ENCODE measurements around the gene CHTOP.

The CHTOP gene

DNA sequence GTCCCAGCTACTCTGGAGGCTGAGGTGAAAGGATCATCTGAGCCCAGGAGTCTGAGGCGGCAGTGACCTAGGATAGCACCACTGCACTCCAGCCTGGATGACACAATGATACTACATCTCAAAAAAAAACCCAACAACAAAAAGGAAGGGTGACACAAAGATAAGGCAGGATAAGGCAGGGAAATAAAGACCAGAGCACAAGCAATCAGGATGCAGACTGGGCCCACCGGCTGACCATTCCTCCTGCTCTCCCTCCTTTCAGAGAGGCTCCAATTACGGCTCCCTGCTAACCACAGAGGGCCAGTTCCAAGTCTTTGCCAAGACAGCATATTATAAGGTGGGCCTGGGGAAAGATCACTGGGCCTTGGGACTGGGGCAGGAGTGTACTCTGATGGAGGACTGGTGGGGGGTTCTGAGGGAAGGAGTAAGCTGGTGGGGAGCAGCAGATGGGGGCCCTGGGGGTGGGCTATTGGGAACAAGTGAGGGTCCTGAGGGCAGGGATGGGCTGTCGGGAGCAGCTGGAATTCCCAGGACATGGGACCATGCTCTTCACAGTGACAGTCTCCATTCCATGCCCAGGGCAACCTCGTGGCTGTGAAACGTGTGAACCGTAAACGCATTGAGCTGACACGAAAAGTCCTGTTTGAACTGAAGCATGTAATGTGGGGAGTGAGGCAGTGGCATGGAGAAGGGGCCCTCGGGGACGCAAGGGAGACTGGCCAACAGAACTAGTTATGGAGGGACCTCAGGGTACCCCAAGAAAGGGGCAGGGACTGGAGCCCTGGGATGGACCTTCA is 51.9 kb downstream of the CHTOP start:
- DNase-seq (ENCODE audit: low read depth in 2 of 2) = no peak

DNA sequence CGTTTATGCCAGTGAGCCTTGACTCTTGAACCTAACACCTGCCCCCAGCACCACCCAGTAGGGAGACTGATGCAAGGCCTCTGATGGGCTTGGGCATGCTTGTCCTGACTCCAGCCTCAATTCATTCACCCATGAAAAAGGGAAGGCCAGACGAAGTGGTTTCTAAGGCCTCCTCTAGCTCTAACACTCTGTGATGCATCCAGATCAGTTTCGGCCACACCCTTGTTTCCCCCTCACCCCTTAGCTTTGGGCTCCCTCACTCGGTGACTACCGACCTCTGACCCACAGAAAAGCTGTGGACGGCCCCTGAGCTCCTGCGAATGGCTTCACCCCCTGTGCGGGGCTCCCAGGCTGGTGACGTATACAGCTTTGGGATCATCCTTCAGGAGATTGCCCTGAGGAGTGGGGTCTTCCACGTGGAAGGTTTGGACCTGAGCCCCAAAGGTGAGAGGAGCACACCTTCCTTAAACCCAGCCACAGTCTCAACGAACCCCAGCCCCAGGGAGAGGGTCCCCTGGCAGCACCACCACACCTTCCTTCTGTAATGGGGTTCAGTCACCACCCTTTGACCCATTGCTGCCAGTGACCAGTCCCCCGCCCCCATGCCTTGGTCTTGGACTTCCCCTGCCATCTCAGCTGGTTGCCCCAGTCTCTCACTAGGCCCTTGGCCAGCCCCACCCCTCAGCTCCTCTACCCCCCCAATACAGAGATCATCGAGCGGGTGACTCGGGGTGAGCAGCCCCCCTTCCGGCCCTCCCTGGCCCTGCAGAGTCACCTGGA is 53.7 kb downstream of the CHTOP start:
- DNase-seq (ENCODE audit: low read depth in 2 of 2) = no peak

DNA sequence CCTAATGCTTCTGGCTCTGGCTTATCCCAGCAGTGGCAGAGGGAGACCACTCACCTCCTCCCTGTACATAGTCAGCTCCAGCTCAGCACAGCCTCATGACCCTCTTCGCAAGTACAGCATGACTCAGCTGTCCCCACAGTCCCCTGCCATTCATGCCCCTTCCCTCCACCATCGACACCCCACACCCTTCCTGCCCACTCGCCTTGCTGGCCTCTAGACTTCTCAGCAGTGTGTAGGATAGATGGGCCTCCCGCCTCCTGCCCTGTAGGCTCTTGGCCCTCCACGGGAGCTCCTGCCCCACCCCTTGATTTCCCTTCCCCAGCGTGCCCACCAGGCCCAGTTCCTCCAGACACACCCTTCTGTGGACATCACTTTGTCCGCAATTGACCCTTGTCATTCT is 54.4 kb downstream of the CHTOP start:
- no peak for DNase-seq (ENCODE audit: low read depth in 2 of 2)

DNA sequence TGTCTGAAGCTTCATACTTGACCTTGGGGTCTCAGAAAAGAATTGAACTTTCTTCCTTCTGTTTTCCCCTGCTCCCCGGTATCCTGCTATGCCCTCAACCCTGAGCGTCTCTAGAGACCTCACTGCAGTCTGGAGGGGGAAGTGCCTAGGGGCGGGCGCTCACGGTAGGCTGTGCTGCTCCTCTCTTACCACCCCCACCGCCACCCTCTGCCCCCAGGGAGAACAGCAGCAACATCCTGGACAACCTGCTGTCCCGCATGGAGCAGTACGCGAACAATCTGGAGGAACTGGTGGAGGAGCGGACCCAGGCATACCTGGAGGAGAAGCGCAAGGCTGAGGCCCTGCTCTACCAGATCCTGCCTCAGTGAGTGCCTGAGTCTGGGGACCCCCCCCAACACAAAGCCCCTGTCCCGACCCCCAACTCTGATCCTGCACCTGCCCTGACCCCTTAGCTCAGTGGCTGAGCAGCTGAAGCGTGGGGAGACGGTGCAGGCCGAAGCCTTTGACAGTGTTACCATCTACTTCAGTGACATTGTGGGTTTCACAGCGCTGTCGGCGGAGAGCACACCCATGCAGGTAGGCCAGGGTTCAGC is 55.0 kb downstream of the CHTOP start:
- DNase-seq (ENCODE audit: low read depth in 2 of 2) = no peak

DNA sequence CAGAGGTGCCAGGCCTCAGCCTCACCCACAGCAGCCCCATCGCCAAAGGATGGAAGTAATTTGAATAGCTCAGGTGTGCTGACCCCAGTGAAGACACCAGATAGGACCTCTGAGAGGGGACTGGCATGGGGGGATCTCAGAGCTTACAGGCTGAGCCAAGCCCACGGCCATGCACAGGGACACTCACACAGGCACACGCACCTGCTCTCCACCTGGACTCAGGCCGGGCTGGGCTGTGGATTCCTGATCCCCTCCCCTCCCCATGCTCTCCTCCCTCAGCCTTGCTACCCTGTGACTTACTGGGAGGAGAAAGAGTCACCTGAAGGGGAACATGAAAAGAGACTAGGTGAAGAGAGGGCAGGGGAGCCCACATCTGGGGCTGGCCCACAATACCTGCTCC is 59.6 kb downstream of the CHTOP start:
- DNase-seq (ENCODE audit: low read depth in 2 of 2) = no peak

Measured in stimulated activated CD4-positive, alpha-beta T cell treated with anti-CD3 and anti-CD28 coated beads, Interleukin-15, amount 100 ng/mL, for 48 hours (primary cell).